Cortex of kidney (tissue), 1 donor: Measurements from ENCODE around the gene MANEA.
"Not testable (repeated sequence)": the region's sequence is repeated elsewhere in the genome, so short reads cannot be mapped to it uniquely, and the experiment has no call there.

Source experiments
- DNase-seq: peaks from one replicate; lab custom pipeline; 2025; lab: John Stamatoyannopoulos, UW

The MANEA gene

GRCh38 chr6:95577304-95578105, at the start of gene MANEA:
TSS of gene MANEA (plus strand) at chr6:95577535. CDS start at chr6:95586440, 8,905 bp downstream.
- peak; percentile 36 for DNase-seq

GRCh38 chr6:95529762-95530161, 47.6 kb upstream of the MANEA start:
- no peak for DNase-seq

- DNase-seq = no peak
Measured at GRCh38 chr6:95530176-95530819, 47.0 kb upstream of the MANEA start.

GRCh38 chr6:95543798-95544197, 33.5 kb upstream of the MANEA start:
- DNase-seq = no peak

GRCh38 chr6:95544517-95545225, 32.7 kb upstream of the MANEA start:
- no peak for DNase-seq

- no peak for DNase-seq
Measured at GRCh38 chr6:95545226-95545625, 32.1 kb upstream of the MANEA start.

- no peak for DNase-seq
Measured at GRCh38 chr6:95545686-95546085, 31.6 kb upstream of the MANEA start.

GRCh38 chr6:95546148-95546547, 31.2 kb upstream of the MANEA start:
- DNase-seq = no peak

- no peak for DNase-seq
Measured at GRCh38 chr6:95547043-95547442, 30.3 kb upstream of the MANEA start.

GRCh38 chr6:95548188-95548786, 29.0 kb upstream of the MANEA start:
- DNase-seq = no peak

GRCh38 chr6:95551678-95552324, 25.5 kb upstream of the MANEA start:
- DNase-seq = no peak

GRCh38 chr6:95553880-95554279, 23.5 kb upstream of the MANEA start:
- no peak for DNase-seq

- not testable (repeated sequence) for DNase-seq
Measured at GRCh38 chr6:95560956-95561355, 16.4 kb upstream of the MANEA start.

- DNase-seq = no peak
Measured at GRCh38 chr6:95569560-95569959, 7.8 kb upstream of the MANEA start.

GRCh38 chr6:95572098-95572497, 5.2 kb upstream of the MANEA start:
- no peak for DNase-seq

- DNase-seq = no peak
Measured at GRCh38 chr6:95574811-95575210, 2.5 kb upstream of the MANEA start.

GRCh38 chr6:95576218-95576997, 927 bp upstream of the MANEA start:
- no peak for DNase-seq

- no peak for DNase-seq
Measured at GRCh38 chr6:95576998-95577303, 384 bp upstream of the MANEA start.

GRCh38 chr6:95578106-95578410, 723 bp downstream of the MANEA start:
- DNase-seq = no peak

- DNase-seq = no peak
Measured at GRCh38 chr6:95581073-95581472, 3.7 kb downstream of the MANEA start.

GRCh38 chr6:95584226-95584625, 6.9 kb downstream of the MANEA start:
- not testable (repeated sequence) for DNase-seq

GRCh38 chr6:95587989-95588388, 10.7 kb downstream of the MANEA start:
- no peak for DNase-seq
